A673 (cell line): ENCODE results near the gene C1QTNF4. TPM values are rescaled to one million over a fixed set of nuclear protein-coding genes. Genes with fewer than 3 reads are reported as not detected.
"Not testable (repeated sequence)": the region's sequence is repeated elsewhere in the genome, so short reads cannot be mapped to it uniquely, and the experiment has no call there.

ENCODE experiments used
- BruUV-seq: library from RNA; stranded (reverse); fragments of 400-500 nt; replicated peaks from 2 replicates; lab custom pipeline; 2021; lab: Mats Ljungman, UMichigan
- CTCF ChIA-PET: fragments of 300-600 bp; sonication (Branson Sonifier 250); formaldehyde crosslinking; loops from one replicate; lab custom pipeline; 2022; ENCODE audit warnings: antibody characterized with exemption; lab: Charles Lee
- POLR2A ChIA-PET: fragments of 300-600 bp; sonication (Branson Sonifier 250); formaldehyde crosslinking; loops from one replicate; lab custom pipeline; 2022; ENCODE audit warnings: antibody characterized with exemption; ENCODE audit not compliant: low non-redundant PET; lab: Charles Lee
- DNase-seq: peaks from one replicate; pipeline ENCODE4 v3.0.0-alpha.2; 2015; ENCODE audit warnings: low spot score
- H3K27ac ChIP-seq: fragments of 200-600 bp; sonication (generic); 2 replicates; pipeline ENCODE4 v1.5.1; 2016; ENCODE audit warnings: mixed run types, low read depth, mild to moderate bottlenecking, mixed read lengths, antibody characterized with exemption, low read length; ENCODE audit not compliant: poor library complexity, severe bottlenecking
- H3K27me3 ChIP-seq: fragments of 200-600 bp; sonication (generic); replicated peaks from 2 replicates; pipeline ENCODE4 v1.6.1; 2017; ENCODE audit warnings: mixed run types, low read depth, mild to moderate bottlenecking, mixed read lengths, antibody characterized with exemption, low read length; ENCODE audit not compliant: insufficient read depth, poor library complexity
- H3K36me3 ChIP-seq: fragments of 200-600 bp; sonication (generic); 2 replicates; pipeline ENCODE4 v1.6.1; 2016; ENCODE audit warnings: mixed run types, mild to moderate bottlenecking, mixed read lengths, antibody characterized with exemption, low read length; ENCODE audit not compliant: insufficient read depth, poor library complexity, severe bottlenecking
- H3K4me1 ChIP-seq: fragments of 200-600 bp; sonication (generic); 2 replicates; pipeline ENCODE4 v1.6.1; 2017; ENCODE audit warnings: mixed run types, mild to moderate bottlenecking, mixed read lengths, antibody characterized with exemption, low read length; ENCODE audit not compliant: insufficient read depth, poor library complexity, severe bottlenecking
- H3K4me3 ChIP-seq: fragments of 200-600 bp; sonication (generic); 2 replicates; pipeline ENCODE4 v1.5.1; 2016; ENCODE audit warnings: low read depth, mixed run types, mild to moderate bottlenecking, mixed read lengths, low read length; ENCODE audit not compliant: poor library complexity, severe bottlenecking
- H3K9me3 ChIP-seq: fragments of 200-600 bp; sonication (generic); 2 replicates; pipeline ENCODE4 v1.6.1; 2016; ENCODE audit warnings: mixed run types, low read depth, mild to moderate bottlenecking, mixed read lengths, antibody characterized with exemption, low read length; ENCODE audit not compliant: poor library complexity, severe bottlenecking
- CTCF ChIP-seq: fragments of 300-800, 200-600 bp; sonication (generic); conservative IDR thresholded peaks from 2 replicates; pipeline ENCODE4 v1.5.1; 2017; ENCODE audit warnings: low read depth, mild to moderate bottlenecking, antibody characterized with exemption, low read length, moderate library complexity, mixed read lengths
- EZH2 ChIP-seq: fragments of 200-600 bp; sonication (generic); IDR thresholded peaks from 2 replicates; pipeline ENCODE4 v1.6.1; 2017; ENCODE audit warnings: borderline replicate concordance, low read depth, mild to moderate bottlenecking, mixed read lengths, antibody characterized with exemption, low read length; ENCODE audit not compliant: poor library complexity, severe bottlenecking
- intact Hi-C: fragments of 100-400 bp; cut with micrococcal nuclease; formaldehyde crosslinking; loops from one replicate; pipeline ENCODE4 v1.10.0; 2022; ENCODE audit not compliant: unreplicated experiment
- total RNA-seq: library from RNA; stranded (reverse); gene quantifications from 2 replicates; pipeline ENCODE4 v1.2.3, GENCODE V29; 2021

Gene C1QTNF4
- total RNA-seq, 1 experiment from 2014 or later = 0.41 TPM

DNA sequence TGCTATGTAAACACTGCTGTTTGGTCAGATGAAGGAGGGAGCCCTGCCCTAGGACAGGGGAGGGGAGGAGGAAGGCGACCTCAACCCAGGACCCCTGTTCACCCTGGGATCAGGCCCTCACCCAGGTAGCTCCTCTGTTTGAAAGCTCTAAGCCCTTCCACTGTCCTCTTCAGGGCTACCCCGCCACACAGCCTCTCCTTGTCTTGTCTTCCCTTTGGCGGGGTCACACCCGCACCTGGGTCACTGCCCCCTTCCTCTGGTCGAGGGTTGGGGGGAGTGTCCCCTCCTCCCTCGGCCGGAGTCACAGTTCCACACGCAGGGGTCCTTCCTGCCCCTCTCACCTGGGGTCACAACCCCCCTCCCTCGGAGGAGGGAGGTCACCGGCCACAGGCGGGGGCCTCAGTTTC, 29.3 kb downstream of the C1QTNF4 start:
- POLR2A ChIA-PET = no interaction called here
- TF ChIP-seq EZH2 (no peak), CTCF (no peak)
- Histone ChIP-seq H3K27ac (peak overlapping the region; percentile 90), H3K4me3 (peak overlapping the region; percentile 73), H3K27me3 (no peaks in the 10 kb centered on the region), H3K9me3 (no peaks in the 10 kb centered on the region), H3K36me3 (no peaks in the 10 kb centered on the region), H3K4me1 (peaks cover 10% of the 10 kb centered on the region)
- DNase-seq = no peak
- CTCF ChIA-PET = interaction anchor here (0.7 kb wide), 1 partner anchor 12 kb away, joined by 3 read pairs; no protein-coding TSS in a partner anchor
- TSS peak; percentile 52 for BruUV-seq
- intact Hi-C loops = loop anchor here (10.0 kb wide), 1 partner anchor 290 kb away; no protein-coding TSS in a partner anchor

GRCh38 chr11:47564366-47564765, 29.8 kb downstream of the C1QTNF4 start:
- BruUV-seq, H3K36me3 ChIP-seq, H3K27ac ChIP-seq, H3K27me3 ChIP-seq, DNase-seq, H3K9me3 ChIP-seq, H3K4me3 ChIP-seq: not testable (repeated sequence)
- intact Hi-C loops = loop anchor here (10.0 kb wide), 1 partner anchor 290 kb away; no protein-coding TSS in a partner anchor
- H3K4me1 ChIP-seq = peaks cover 10% of the 10 kb centered on the region
- POLR2A ChIA-PET = interaction anchor here (0.6 kb wide), 1 partner anchor 978 kb away, joined by 6 read pairs; no protein-coding TSS in a partner anchor
- CTCF ChIA-PET = interaction anchor here (0.7 kb wide), 1 partner anchor 11 kb away, joined by 3 read pairs; no protein-coding TSS in a partner anchor

GRCh38 chr11:47562393-47562792, 31.8 kb downstream of the C1QTNF4 start:
- intact Hi-C loops = loop anchor here (10.0 kb wide), 1 partner anchor 292 kb away; no protein-coding TSS in a partner anchor
- H3K4me3 ChIP-seq, BruUV-seq, H3K27me3 ChIP-seq, H3K27ac ChIP-seq, H3K36me3 ChIP-seq, DNase-seq, H3K9me3 ChIP-seq, CTCF ChIA-PET: not testable (repeated sequence)
- peaks cover 10% of the 10 kb centered on the region for H3K4me1 ChIP-seq
- POLR2A ChIA-PET = interaction anchor here (0.6 kb wide), 1 partner anchor 156 kb away, joined by 7 read pairs; no protein-coding TSS in a partner anchor

DNA sequence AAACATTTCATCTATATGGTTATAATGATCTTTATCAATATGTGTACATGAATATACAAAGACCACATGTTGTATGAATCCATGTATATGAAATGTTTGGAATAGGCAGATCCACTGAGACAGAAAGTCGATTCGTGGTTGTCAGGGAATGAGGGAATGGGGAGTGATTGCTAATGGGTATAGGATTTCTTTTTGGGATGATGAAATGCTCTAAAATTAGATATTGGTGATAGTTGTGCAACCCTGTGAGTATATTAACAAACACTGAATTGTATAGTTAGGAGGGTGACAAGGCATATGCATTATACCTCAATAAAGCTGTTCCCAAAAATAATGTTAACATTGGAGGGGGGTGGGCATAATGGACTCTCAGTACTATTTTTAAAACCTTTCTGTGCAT, 33.8 kb downstream of the C1QTNF4 start:
- Histone ChIP-seq H3K9me3 (no peaks in the 10 kb centered on the region), H3K27me3 (no peaks in the 10 kb centered on the region), H3K36me3 (no peaks in the 10 kb centered on the region), H3K27ac (no peak overlapping the region), H3K4me3 (no peak overlapping the region), H3K4me1 (peaks cover 10% of the 10 kb centered on the region)
- CTCF ChIA-PET = interaction anchor here (0.6 kb wide), 1 partner anchor 205 kb away, joined by 3 read pairs; no protein-coding TSS in a partner anchor
- intact Hi-C loops = loop anchor here (10.0 kb wide), 1 partner anchor 294 kb away; no protein-coding TSS in a partner anchor
- no peak for DNase-seq
- POLR2A ChIA-PET = interaction anchor here (0.6 kb wide), 1 partner anchor 586 kb away, joined by 8 read pairs; no protein-coding TSS in a partner anchor
- BruUV-seq = no TSS peak
- TF ChIP-seq EZH2 = no peak
- TF ChIP-seq CTCF = no peak
